Measurements from ENCODE around the gene ARHGAP32.
"Not testable (repeated sequence)": the region's sequence is repeated elsewhere in the genome, so short reads cannot be mapped to it uniquely, and the experiment has no call there.

Gene ARHGAP32

DNA sequence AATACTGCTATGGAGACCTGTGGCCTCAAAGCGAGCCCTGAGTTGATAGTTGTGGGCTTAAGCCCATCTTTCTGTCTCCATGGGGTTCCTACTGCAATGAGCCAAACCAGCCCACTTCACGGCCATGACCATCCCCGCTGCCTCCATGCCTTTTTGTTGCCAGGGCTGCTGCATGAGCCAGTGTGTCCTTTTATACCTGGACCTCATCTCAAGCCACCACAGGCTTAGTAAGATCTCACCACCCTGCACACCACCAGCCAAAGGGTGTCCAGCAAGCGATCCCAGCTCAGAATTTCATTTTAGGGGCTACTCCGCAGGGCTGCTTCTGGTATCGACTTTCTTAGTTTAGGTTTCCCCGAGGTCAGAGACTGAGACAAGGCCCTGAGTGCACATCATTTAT is 257.8 kb downstream of the ARHGAP32 start:
- DNase-seq (ENCODE audit: low spot score) = no peak

DNA sequence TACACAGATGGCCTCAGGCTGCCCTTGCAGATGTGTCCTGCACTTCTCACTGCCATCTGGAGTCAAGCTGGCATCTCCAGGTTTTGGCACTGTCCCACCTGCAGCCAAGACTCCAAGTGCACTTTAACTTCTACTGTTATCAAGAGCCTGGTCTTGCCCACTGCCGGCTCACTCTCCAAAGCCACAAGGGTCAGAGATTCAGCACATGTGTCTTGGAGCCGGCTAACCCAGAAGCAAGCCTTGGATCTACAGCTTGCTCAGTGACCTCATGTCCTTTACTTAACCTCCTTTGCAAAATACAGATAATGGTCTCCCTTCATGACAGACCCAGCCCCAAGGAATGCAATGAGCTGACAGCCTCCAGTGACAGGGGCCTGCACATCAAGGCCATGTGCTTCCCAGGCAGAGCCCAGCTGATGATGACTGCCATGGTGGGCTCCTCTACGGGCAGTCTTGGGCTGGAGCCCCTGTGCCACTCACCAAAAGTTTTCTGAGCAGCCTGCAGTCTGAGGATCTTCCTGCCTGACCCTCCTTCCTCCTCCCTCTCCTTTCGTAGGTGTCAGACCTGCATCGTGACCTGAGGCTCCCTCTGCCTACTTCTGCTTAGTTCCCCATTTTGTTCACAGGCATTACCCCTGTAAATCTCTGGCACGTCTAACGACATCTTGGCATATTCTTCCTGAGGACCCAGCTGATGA is 258.5 kb downstream of the ARHGAP32 start:
- DNase-seq (ENCODE audit: low spot score) = no peak

DNA sequence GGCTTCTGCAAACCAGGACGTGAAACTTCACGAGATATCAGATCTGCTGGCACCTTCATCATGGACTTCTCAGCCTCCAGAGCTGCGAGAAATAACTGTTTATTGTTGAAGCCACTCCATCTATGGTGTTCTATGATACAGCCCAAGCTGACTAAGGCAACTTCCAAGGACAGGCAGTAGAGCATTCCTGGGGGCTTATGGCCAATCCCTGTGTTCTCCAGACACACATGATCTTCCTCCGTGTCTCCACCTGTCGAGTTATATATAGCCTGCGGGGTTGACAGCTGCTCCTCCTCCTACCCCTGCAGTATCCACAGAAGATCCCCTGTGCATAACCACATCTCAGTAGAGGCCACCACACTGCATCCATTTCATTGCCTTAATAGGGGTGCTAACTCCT is 260.5 kb downstream of the ARHGAP32 start:
- DNase-seq (ENCODE audit: low spot score) = no peak

DNA sequence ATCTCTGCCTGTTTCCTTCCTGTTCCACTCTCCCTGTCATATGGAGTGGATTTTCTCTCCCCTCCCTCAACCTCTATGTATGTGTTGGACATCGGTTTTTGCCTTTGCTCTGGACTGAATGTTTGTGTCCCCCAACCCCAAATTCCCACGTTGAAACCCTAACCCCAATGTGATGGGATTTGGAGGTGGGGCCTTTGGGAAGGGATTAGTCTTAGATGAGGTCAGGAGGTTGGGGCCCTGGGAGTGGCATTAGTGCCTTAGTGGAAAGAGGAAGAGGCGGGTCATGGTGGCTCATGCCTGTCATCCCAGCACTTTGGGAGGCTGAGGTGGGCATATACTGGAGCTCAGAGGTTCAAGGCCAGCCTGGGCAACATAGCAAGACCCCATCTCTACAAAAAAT is 261.1 kb downstream of the ARHGAP32 start:
- no peak for DNase-seq (ENCODE audit: low spot score)

DNA sequence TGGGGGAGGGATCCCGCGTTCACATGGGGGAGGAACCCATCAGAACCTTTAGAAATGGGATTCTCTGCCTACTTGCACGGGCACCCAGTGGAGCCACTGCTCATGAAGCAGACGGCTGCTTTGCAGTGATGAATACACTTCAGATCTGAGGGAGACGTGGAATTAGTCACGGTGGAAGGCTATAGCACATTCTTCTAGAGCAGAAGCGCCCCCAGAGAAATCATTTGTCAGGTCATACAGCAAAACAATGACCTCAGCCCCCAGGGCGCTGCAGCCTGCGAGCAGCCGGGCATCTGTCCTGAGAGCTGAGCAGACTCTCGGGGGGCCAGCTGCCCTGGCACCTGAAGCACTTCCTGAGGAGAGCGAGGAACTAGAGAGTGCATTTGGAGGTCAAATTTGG is 262.1 kb downstream of the ARHGAP32 start:
- no peak for DNase-seq (ENCODE audit: low spot score)

DNA sequence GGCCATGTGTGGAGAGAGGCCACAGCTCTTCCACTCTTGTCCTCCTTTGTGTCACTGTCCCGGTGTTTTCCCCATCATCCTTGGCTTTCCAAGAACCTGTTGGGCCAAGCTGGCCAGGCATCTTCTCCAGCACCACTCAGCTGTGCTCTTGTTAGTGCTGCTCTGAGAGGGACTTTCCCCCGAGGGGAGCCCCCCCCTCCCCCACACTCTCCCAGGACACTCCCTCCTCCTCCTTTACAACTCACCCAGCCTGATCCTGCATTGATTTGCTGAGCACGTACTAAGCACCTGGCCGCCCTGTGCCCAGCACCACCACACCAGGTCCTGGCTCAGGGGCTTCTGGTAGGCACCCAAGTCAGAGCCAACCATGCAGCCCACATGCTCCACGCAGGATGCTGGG is 262.7 kb downstream of the ARHGAP32 start:
- no peak for DNase-seq (ENCODE audit: low spot score)

DNA sequence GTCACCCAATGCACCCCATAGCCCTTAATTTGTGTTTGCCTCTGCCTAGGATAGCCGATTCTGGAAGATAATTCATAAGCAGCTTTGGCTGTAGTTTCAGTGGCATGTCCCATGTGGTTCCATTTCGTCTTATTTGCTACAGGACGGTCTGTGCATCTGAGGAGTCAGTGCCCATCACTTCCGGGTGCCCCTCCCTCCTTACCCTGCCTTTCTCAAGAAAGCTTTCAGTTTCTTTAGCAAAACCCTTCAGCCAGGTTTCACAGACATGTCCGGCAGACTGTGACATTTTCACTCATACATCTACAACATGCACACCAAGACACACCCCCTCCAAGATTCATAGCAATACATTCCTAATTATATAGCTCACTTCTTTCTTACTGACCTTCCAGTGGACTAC is 263.7 kb downstream of the ARHGAP32 start:
- DNase-seq (ENCODE audit: low spot score) = no peak

DNA sequence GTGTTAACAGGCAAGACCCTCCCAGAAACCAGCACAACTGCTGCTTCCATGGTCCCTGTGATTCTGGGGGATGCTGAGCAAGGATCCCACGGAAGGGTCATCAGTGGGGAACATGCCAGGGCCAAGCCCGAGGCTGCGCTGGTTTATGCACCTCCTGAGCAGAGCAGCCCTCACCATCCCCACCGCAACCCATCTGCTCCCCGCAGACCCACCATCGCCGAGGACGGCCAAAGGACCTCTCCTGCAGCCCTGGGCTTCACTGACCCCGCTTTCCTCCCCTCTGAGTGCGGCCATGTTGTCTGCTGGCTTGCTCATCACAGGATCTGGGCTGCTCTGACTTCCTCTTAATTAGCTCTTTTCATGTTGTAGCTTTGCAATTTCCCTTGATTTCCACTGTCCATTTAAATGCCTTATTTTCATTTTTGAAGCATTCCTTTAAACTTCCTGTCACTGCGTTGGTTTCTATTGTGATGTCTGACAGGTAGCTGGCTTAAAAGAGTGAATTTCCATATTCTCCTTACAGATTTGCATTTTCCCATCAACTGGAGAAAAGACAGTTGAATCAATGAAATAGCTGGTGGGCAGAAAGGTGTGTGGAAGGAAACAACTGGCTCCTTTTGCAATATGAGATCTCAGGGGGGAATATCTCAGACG is 264.3 kb downstream of the ARHGAP32 start:
- DNase-seq (ENCODE audit: low spot score) = no peak

DNA sequence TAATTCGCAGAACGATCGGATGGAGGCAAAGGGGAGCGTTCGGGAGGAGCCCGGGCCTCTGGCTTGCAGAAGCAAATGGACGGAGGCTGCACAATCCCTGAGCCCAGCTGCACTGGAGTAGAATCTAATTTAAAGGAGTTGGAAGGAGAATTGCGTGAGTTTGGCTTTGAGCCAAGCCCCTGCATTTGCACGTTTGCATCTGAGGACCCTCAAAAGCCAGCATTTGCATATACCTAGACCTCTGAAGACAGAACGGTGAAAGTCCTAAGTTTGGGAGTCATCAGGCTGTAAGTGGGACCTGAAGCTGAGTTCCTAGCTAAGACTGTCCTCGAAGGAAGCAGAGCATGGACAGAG is 265.0 kb downstream of the ARHGAP32 start:
- DNase-seq (ENCODE audit: low spot score) = no peak

DNA sequence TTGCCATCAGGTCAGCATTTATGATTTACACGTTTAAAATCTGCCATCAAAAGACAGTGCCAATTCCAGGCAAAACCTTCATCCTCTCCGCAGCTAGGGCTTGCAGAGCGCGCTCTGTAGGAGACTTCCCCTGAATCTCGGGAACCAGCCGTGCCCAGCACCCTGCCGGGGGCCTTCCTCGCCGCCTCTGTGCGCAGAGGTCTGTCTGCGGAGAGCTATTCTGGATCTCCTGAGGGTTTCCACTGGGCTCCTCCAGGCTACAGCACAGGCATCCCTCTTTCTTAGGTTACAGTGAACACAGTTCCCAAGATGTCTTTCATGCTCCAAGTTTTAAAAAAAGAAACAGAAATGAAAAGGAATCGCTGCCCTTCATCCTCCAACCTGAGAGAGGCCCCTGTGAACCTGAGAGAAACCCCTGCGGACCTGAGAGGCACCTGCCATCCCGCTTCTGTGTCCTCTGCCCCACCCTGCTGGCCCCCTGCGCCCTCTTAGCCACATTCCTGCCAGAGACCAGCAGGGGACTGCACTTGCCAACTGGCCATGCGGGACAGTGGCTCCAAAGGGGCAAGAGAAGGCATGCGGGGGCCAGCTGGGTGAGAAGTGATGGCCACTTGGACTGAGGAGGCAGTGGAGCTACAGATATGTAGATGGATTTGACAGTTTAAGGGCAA is 265.6 kb downstream of the ARHGAP32 start:
- DNase-seq (ENCODE audit: low spot score) = no peak

DNA sequence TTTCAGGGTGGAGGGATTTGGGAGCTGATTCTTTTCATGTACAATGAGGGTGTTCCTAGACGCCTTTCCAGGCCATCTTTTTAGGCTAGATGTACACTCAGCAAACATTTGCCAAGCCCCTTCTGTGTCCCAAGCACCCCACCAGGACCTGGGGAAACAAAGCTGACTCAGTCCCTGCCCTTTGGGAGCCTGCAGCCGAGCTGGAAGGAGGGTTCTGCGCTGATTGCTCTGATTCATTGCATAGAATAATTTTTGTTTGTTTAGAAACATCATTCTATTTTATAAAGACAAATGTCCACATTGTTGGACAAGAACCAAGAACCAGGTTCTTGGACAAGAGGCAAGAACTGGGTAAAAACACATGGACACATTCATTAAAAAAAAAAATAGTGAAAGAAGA is 266.1 kb downstream of the ARHGAP32 start:
- no peak for DNase-seq (ENCODE audit: low spot score)

DNA sequence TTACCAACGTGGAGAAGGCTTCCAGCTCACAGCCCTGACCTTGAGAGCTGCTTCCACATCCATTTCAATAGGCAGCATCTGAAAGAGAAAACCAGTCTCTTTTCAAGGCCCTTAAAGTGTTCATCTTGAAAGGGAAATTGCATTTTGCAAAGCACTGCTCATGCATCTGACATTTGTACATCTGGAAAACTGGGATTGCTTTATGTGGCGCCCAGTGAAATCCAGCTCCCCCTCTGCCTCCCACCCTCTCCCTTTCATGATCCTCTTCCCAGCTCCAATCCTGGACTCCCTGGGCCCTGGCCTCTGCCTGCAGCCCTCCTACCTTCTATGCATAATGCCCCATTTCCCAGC is 266.9 kb downstream of the ARHGAP32 start:
- no peak for DNase-seq (ENCODE audit: low spot score)

DNA sequence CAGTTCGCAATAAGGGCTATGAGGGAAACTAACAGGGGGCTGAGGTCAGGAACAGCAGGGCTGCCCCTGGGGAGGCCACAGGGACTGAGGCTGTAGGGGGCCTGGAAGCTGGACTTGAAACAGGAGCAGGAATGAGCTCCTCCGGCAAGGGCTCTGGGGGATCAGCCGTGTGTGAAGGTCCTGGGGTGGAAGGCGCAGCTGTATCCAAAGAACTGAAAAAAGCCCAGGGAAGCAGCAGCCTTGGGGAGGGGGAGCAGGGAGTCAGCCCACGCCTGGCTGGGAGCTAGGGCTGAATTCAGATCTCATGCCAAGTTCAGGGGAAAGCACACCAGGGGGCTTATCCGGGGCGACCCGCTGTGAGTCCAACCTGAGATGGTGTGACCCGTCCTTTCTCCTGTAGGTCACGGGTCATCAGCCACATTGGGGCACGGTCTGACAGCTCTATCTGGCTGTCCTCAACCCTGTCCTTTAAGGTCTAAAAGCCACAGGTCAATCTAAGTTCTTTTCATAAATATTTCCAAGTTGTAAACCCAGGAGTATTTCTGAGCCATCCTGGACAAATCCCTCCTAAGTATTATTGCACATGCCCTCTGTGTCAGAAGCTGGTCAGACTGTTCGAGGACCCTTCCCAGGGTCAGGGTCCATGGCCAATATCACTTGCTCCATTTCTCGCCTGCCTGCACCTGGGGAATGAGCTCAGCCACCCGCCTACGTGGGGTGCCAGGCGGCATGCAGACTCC is 267.4 kb downstream of the ARHGAP32 start:
- no peak for DNase-seq (ENCODE audit: low spot score)

DNA sequence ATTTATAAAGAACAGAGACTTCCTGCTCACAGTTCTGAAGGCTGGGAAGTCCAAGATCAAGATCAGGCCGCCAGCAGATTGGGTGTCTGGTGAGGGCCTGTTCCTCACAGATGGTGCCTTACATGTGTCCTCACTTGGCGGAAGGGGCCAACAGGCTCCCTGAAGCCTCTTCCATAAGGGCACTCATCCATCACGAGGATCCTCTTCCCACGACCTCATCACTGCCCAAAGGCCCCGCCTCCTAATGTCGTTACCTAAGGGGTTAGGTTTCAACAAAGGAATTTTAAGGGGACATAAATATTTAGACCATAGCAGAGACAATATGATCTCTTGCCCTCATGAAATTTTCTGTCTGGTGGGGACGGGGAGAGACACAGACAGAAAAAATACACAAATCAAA is 268.0 kb downstream of the ARHGAP32 start:
- DNase-seq (ENCODE audit: low spot score) = no peak

DNA sequence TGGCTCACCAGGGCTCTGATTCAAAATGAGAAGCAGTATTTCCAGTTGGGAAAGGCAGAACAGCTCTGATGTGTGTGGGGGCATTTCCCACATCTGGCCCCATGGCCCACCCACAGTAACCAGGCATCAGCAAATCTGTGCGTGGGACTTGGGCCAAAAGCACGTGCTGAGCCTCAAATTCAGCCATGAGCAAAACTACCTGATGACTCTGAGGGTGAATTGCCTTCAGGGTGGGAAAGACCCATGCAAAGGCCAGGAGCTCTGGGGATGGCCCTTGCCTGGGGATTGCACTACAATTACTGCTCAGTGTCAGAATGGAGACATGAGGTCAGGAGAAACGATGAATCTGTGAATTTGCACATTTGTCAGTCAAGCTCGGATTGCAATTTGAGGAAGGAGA is 270.3 kb downstream of the ARHGAP32 start:
- DNase-seq (ENCODE audit: low spot score) = no peak

DNA sequence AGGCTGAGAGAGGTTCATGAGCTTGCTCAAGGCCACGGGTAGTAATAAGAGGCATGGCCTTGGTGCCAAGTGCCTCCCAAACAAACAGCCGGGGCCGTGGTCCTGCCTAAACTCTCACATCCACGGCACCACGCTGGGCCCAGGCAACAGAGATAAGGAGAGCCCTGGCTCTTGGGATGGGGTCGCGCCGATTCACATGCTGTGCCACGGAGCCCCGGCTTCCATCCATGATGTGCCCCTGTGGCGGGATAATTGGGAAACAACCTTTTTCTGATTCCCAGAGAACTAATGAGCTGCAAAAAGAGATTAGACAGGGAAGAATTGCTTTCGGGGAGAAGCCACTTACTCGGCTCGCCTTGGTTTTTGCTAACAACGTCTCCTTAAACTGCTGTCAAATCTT is 271.5 kb downstream of the ARHGAP32 start:
- no peak for DNase-seq (ENCODE audit: low spot score)

DNA sequence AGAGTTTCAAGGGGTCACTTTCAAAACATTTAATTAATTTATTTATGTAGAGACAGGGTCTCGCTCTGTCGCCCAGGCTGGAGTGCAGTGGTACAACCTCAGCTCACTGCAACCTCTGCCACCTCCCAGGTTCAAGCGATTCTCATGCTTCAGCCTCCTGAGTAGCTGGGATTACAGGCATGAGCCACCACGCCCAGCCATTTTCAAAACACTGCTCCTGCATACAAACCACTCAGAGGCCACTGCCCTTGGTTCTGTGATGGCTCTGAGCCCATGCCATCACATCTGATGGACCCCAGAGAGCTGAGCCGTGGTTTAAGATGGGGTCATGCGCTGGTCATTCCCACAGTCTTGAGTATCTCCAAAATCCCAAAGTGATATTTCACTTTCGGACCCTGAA is 272.5 kb downstream of the ARHGAP32 start:
- DNase-seq (ENCODE audit: low spot score) = not testable (repeated sequence)

DNA sequence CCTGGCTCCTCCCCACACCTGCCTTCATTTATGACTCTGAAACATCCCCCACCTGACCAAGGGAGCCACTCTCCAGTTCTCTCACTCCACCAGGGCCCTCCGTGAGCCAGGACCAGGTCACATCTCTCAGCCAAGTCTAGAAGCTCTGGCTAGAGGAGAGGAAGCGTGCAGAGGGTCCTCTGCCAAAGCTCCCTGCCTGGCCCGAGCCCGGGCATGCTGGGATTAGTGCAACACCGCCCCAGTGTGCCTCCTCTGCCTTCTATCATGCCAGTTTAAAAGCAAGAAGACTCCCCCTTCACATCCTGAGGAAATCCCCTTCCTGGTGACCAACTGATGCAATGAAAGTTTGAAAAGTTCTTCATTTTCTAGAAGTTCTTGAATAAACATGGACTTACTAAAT is 272.9 kb downstream of the ARHGAP32 start:
- no peak for DNase-seq (ENCODE audit: low spot score)

DNA sequence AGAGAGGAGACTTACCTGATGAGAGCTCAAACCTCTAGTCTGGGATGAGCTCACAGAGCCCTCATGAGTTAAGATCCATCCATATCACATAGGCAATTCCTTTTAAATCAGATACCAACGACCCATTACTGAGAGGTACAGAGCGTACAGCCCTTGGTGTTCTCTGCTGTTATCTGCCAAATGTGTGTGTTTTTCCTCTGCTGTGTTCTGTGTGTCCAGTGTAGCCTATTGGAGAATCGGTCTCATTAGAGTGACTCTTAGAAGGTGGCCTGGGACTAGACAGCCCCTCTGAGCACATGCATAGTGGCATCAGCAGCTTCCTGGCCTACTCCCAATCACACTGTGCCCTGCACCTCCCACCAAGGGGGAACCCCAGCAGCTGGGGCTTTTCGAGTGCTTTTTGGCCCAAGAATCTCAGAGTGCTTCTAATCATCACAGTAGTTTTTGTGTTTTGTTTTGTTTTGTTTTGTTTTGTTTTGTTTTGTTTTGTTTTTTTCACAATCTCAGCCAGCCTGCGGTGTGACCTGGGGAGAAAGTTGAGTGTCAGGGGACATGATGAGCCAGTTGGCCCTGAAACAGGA is 274.9 kb downstream of the ARHGAP32 start:
- DNase-seq (ENCODE audit: low spot score) = no peak

DNA sequence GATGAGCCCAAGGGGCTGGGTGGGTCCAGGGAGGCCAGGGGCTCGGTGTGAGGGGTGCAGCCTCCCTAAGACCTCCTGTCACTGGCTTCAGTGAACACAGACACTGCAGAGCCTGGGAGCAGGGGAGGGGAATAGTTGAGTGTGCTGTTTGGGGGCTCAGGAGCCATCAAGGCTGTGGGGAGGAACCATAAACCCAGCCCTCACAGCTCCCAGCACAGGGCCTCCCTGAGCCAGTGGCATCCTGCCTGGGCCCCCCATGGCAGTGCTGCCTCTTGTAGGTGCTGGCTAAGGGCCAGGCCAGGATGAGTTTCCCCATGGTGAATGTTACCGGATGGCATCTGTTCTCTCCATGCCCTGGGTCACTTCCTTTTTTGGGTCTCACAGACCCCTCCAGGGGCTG is 275.4 kb downstream of the ARHGAP32 start:
- DNase-seq (ENCODE audit: low spot score) = no peak

DNA sequence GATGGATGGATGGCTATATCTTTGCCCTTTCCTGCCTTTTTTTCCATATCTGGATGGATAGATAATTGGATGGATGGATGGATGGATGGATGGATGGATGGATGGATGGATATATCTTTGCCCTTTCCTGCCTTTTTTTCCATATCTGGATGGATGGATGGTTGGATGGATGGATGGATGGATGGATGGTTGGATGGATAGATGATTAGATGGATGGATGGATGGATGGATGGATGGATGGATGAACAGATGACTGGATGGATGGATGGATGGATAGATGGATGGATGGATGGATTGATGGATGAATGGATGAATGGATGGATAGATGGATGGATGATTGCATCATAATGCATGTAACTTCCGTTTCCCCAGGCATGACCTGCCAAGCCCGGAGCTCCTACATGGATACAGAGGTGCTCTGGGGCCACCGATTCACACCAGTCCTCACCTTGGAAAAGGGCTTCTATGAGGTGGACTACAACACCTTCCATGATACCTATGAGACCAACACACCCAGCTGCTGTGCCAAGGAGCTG is 276.0 kb downstream of the ARHGAP32 start:
- DNase-seq (ENCODE audit: low spot score) = no peak

DNA sequence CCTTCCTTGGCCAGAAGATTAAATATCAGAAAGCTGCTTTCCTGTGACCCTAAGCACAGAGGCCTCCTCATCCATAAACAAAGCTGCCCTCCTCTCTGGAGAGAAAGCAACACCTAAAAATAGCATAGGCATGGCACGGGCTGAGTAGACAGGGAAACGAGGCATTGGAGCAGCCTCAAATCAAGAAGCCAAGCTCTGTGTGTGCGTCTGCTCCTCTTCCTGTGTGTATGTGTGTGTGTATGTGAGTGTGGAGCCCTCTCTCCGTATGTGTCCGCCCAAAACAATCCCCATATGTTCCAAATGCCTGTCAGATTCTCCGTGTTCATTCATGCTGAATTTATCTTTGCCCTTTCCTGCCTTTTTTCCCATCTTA is 277.0 kb downstream of the ARHGAP32 start:
- no peak for DNase-seq (ENCODE audit: low spot score)
